ENCODE results near the gene N4BP2L2.

Gene N4BP2L2

GRCh38 chr13:32548837-32549236 is 10.2 kb upstream of the N4BP2L2 start:
- DNase-seq (ENCODE audit: low read depth), result no peak
- TF ChIP-seq CTCF (IDR thresholded peaks at IDR 0.05; ENCODE audit: low read depth, low read length, missing control alignments), result no peak
- H3K4me3 ChIP-seq (ENCODE audit: low read depth, low read length), result no peak overlapping the region

GRCh38 chr13:32545083-32545482 is 6.5 kb upstream of the N4BP2L2 start:
- no peak overlapping the region for H3K4me3 ChIP-seq (ENCODE audit: low read depth, low read length)
- no peak for TF ChIP-seq CTCF (IDR thresholded peaks at IDR 0.05; ENCODE audit: low read depth, low read length, missing control alignments)
- DNase-seq (ENCODE audit: low read depth), result no peak

- TF ChIP-seq CTCF (IDR thresholded peaks at IDR 0.05; ENCODE audit: low read depth, low read length, missing control alignments), result no peak
- H3K4me3 ChIP-seq (ENCODE audit: low read depth, low read length), result no peak overlapping the region
- no peak for DNase-seq (ENCODE audit: low read depth)
Measured at GRCh38 chr13:32542221-32542620, 3.6 kb upstream of the N4BP2L2 start.

- peak; percentile 4 for TF ChIP-seq CTCF (IDR thresholded peaks at IDR 0.05; ENCODE audit: low read depth, low read length, missing control alignments)
- peak; percentile 57 for DNase-seq (ENCODE audit: low read depth)
- H3K4me3 ChIP-seq (ENCODE audit: low read depth, low read length), result peak overlapping the region; percentile 96
Measured at GRCh38 chr13:32538143-32538620, 413 bp downstream of the N4BP2L2 start.

GRCh38 chr13:32537580-32538142 is 934 bp downstream of the N4BP2L2 start:
- H3K4me3 ChIP-seq (ENCODE audit: low read depth, low read length), result peak overlapping the region; percentile 96
- TF ChIP-seq CTCF (IDR thresholded peaks at IDR 0.05; ENCODE audit: low read depth, low read length, missing control alignments), result no peak
- no peak for DNase-seq (ENCODE audit: low read depth)

- DNase-seq (ENCODE audit: low read depth), result no peak
- TF ChIP-seq CTCF (IDR thresholded peaks at IDR 0.05; ENCODE audit: low read depth, low read length, missing control alignments), result no peak
- no peak overlapping the region for H3K4me3 ChIP-seq (ENCODE audit: low read depth, low read length)
Measured at GRCh38 chr13:32535748-32536147, 2.8 kb downstream of the N4BP2L2 start.

GRCh38 chr13:32535115-32535514 is 3.5 kb downstream of the N4BP2L2 start:
- H3K4me3 ChIP-seq (ENCODE audit: low read depth, low read length), result no peak overlapping the region
- DNase-seq (ENCODE audit: low read depth), result no peak
- TF ChIP-seq CTCF (IDR thresholded peaks at IDR 0.05; ENCODE audit: low read depth, low read length, missing control alignments), result no peak

Measured in GM12864 (cell line).